H1 (cell line): ENCODE data around the gene BRD9. TPM values are rescaled to one million over a fixed set of nuclear protein-coding genes. Genes with fewer than 3 reads are reported as not detected.

Experiments used
- ASH2L ChIP-seq: fragments of 200-600, 300-600 bp; sonication (generic); IDR thresholded peaks from one replicate; pipeline ENCODE4 v1.7.1; 2017; ENCODE audit warnings: low read length
- CEBPB ChIP-seq: IDR thresholded peaks from 2 replicates; pipeline ENCODE4 v1.6.1; 2012; ENCODE audit warnings: low read depth, low read length
- MAFK ChIP-seq: IDR thresholded peaks from 2 replicates; pipeline ENCODE4 v1.6.1; 2012; ENCODE audit warnings: low read depth, mild to moderate bottlenecking, improper control_type of control experiment, low read length
- TEAD4 ChIP-seq: IDR thresholded peaks from 2 replicates; pipeline ENCODE4 v1.6.1; 2012; ENCODE audit warnings: low read depth, low read length, inconsistent platforms, mixed read lengths
- polyA plus RNA-seq, 7 experiments: library from polyadenylated mRNA; depleted of rRNA in 3 of 7; stranded (reverse) in 5 of 7; unstranded in 2 of 7; fragments of >200 nt in 5 of 7; fragments of 200-250 nt in 2 of 7; gene quantifications; 1 replicate in 5 of 7; 2 replicates in 1 of 7; 4 replicates in 1 of 7; pipeline versions ENCODE4 v1.2.1 to v1.2.3, GENCODE V29; 2011 to 2013; ENCODE audit warnings: missing spikeins in 2 of 7, mixed read lengths in 2 of 7
- total RNA-seq: library from RNA; stranded (reverse); fragmentation: NEBNext Ultra II Directional; extraction: Animal tissue kit (Norgen Biotek cat#: 25700); gene quantifications from 2 replicates; pipeline ENCODE4 v1.2.1, GENCODE V29; 2021
- TF ChIP-seq, protein P1 (sequence below): IDR thresholded peaks from 2 replicates; pipeline ENCODE4 v1.6.1; 2012; ENCODE audit warnings: low read length, inconsistent platforms

BRD9 gene
- total and polyA plus RNA-seq, 2 of the 8 experiments (the other 6 are each of a cell fraction or from before 2014, with no cell fraction given), result 9.3 to 49.4 TPM

DNA sequence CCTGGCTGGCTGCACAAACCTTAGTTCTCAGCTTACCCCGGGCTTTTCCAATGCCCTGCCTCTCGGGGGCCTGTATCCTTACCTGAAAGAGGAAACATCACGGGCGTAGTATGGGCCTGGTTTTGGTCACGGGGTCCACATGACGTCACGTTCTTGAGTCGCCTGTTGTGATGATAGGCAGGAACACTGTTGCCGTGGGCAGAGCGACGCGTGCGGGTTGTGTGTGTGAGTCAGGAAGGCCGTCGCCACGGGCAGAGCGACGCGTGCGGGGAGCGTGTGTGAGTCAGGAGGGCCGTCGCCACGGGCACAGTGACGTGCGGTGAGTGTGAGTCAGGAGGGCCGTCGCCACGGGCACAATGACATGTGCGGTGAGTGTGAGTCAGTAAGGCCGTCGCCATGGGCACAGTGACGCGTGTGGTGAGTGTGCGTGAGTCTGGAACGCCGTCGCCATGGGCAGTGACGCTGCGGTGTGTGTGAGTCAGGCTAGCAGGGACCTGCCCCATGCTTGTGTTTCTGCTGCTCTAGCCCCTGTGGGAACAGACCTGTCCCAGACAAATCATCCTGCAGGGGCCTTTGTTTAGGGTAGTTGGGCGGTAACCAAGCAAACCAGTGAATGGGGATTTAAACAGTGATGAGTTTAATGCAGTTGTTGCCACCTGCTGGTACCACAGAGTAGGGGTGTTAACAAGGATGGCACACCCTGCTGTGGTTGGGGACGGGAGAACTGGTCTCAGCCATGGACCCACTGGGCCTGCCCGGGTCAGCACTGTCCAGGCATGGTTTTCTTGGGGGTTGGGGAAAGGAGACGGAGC, 19.9 kb upstream of the BRD9 start (continued):
- TF ChIP-seq MAFK (no peak), CEBPB (no peak), TEAD4 (no peak), ASH2L (no peak)
- TF ChIP-seq, protein P1, sequence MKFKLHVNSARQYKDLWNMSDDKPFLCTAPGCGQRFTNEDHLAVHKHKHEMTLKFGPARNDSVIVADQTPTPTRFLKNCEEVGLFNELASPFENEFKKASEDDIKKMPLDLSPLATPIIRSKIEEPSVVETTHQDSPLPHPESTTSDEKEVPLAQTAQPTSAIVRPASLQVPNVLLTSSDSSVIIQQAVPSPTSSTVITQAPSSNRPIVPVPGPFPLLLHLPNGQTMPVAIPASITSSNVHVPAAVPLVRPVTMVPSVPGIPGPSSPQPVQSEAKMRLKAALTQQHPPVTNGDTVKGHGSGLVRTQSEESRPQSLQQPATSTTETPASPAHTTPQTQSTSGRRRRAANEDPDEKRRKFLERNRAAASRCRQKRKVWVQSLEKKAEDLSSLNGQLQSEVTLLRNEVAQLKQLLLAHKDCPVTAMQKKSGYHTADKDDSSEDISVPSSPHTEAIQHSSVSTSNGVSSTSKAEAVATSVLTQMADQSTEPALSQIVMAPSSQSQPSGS, result no peak
